Astrocyte of the cerebellum (primary cell): ENCODE data around the gene KATNAL1.

Experiments
- DNase-seq: peaks from one replicate; pipeline ENCODE4 v3.0.0-alpha.2; 2011; ENCODE audit warnings: low read depth
- H3K4me3 ChIP-seq: 2 replicates; pipeline ENCODE4 v1.5.1; 2011; ENCODE audit warnings: mild to moderate bottlenecking, low read depth, low read length, moderate library complexity
- CTCF ChIP-seq: IDR thresholded peaks from 2 replicates; pipeline ENCODE4 v1.5.1; 2012; ENCODE audit warnings: low read length, low read depth, moderate library complexity, mild to moderate bottlenecking; ENCODE audit errors: missing control alignments
- in situ Hi-C: cut with HindIII; loops from 2 replicates; pipeline ENCODE4 v1.10.0; 2017; ENCODE audit warnings: low sequenced_read_pairs

Gene KATNAL1

DNA sequence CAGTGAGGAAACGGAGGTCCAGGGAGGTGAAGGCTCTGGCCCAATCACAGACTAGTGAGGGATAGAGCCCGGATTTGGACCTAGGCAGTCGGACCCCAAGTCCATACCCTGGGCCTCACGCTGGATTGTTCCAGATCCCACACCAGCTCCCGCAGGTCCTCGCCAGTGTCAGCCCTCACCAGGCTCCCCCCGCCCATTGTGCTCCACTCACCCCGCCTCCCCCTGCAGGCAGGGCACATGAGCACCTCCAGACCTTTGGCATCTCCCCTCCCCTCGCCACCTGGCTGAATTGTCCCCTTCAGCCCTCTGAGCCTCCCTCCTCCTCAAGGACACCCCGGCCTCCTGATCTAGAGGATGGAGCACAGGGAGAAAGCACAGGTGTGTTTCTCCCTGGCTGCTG, 152.4 kb downstream of the KATNAL1 start:
- H3K4me3 ChIP-seq = no peak overlapping the region
- no peak for TF ChIP-seq CTCF
- no peak for DNase-seq
- in situ Hi-C loops = no loop called here

GRCh38 chr13:30154531-30154930, 152.8 kb downstream of the KATNAL1 start:
- TF ChIP-seq CTCF = no peak
- no peak overlapping the region for H3K4me3 ChIP-seq
- in situ Hi-C loops = no loop called here
- no peak for DNase-seq

DNA sequence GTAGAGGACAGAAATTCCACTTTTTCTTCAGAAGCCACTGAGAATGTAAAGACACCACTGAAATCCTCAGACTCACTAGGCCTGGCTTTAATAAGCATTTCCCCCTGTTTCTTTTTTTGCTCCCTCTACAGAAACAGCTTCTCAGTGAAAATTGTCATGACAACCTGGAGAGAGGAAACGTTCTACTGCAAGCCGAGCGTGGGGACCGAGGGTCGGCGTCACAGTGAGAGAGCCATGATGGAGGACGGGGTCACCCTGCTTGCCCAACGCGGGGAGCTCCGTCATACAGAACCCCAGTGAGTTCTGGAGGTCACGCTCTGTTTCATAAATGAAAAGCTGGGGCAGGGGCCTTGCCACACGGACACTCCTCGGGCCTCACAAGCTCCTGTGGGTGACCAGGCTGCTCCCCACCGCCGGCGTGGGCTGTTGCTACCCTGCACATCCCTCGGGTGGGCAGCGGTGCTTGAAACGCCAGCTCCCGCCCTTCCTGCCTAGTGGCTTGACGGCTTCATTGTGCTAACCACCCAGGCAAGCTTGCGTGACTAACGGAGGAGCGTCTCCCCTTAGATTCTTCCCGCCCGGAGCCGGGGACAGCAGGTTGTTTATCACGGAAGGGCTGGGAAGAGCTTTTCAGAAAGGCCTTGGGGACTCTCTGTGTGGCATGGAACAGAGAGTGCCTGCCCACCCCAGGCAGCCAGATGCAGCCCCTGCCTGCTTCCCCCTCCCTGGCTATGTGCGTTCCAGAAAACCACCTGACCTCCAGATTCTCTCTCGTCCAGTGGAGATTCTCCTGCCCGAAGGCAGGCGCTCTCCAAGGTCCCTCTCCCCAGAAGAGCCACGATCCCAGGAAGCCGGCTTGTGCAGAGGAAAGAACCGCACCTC, 153.6 kb downstream of the KATNAL1 start:
- TF ChIP-seq CTCF = no peak
- no peak overlapping the region for H3K4me3 ChIP-seq
- in situ Hi-C loops = no loop called here
- no peak for DNase-seq
